Measurements from ENCODE around the gene SFXN3. TPM values are rescaled to one million over a fixed set of nuclear protein-coding genes. Genes with fewer than 3 reads are reported as not detected.

SFXN3 gene
- total and polyA plus RNA-seq, 2 of the 13 experiments (the other 11 are each of a cell fraction or from before 2014, with no cell fraction given) = 16.8 to 71.5 TPM

DNA sequence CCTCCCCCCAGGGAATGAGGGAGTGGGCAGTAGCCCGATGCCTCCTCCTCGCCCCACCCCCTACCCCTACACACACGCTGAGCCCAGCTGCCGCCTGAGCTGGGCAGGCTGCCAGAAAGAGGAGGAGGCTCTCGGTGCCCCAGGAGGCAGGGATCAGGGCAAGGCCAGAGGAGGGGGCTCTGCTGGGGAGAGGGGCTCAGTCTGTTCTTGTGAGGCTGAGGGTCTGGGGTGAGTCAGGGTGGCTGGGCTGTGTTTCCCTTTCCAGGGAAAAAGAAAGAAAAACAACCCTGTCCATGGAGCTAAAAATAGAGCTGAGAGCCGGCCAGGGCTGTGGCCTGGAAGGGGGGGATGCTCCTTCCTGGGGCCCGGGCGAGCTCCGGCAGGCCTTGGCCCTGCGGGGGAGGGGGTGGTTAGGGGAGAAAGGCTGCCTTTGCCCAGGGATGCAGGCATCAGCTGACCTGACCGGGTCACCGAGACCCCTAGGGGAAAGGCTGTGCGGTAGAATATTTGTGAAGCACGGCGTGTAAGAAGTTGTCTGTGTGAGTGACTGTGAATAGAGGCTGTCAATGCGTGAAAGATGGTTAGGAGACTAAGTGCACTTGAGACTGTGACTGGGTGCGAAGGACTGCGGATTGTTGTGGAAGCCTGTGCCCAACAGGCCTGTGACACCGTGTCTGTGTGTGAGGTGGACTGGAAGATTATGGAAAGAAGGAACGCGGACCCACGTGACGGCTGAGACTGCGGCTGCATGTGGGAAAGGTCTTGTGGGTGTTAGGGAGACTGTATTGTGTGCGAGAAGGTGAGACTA is 32.6 kb upstream of the SFXN3 start:
- H3K36me3 ChIP-seq (replicated peaks in 1 of 2; ENCODE audit: control insufficient read depth in 1 of 2, insufficient read depth in 2 of 2, low read length in 2 of 2) = peaks cover 10 to 16% of the 10 kb centered on the region in 2 experiments
- H4K20me1 ChIP-seq (ENCODE audit: insufficient read depth, low read length) = no peaks in the 10 kb centered on the region; the same call in 1 of the 2 replicates
- H3K27me3 ChIP-seq (ENCODE audit: control insufficient read depth in 1 of 2, insufficient read depth in 2 of 2, low read length in 2 of 2) = no peaks in the 10 kb centered on the region; a peak in 1 of 5 replicates
- CTCF ChIA-PET (ENCODE audit: low intra/inter-chr PET ratio, low total read pairs) = interaction anchor here (0.8 to 8.5 kb wide), 3 partner anchors 14 to 29 kb away, joined by 4 to 240 read pairs (median 4); partner anchors contain the start of gene SEMA4G
- no peak for FAIRE-seq
- 1% methylated on average over 24 of the region's 25 CpGs for WGBS (ENCODE audit: low lambda C conversion rate)
- BruUV-seq (replicated peaks) = no TSS peak
- H3K9me3 ChIP-seq (ENCODE audit: low read length) = no peaks in the 10 kb centered on the region
- in situ Hi-C loops (cut with HindIII; ENCODE audit: extremely low pct_ligation_motif_present, low pct_unique_long_range_greater_than_20kb) (no loop called here), intact Hi-C loops (cut with micrococcal nuclease; ENCODE audit: unreplicated experiment) (loop anchor here (1.0 kb wide), 1 partner anchor 14 kb away; no protein-coding TSS in a partner anchor)
- DNase-seq (ENCODE audit: low spot score) = peak; percentile 78
- H2AFZ ChIP-seq (ENCODE audit: low read length) = no peak overlapping the region
- H3K4me3 ChIP-seq (replicated peaks in 1 of 3; ENCODE audit: insufficient read depth in 1 of 3, low read depth in 2 of 3, low read length in 3 of 3) = peak overlapping the region; percentile 71 to 99 (median 91)
- peaks cover 32% of the 10 kb centered on the region for H3K4me1 ChIP-seq (ENCODE audit: insufficient read depth, low read length)
- H3K9ac ChIP-seq (ENCODE audit: insufficient read depth, low read depth, low read length) = peak overlapping the region; percentile 95
- POLR2A ChIA-PET = interaction anchor here (0.5 to 23.0 kb wide), 13 partner anchors 11 to 324 kb away, joined by 3 to 277 read pairs (median 7); partner anchors contain the start of genes KAZALD1, MRPL43, PDZD7 and SEMA4G
- peak overlapping the region; percentile 98 for H3K4me2 ChIP-seq (ENCODE audit: low read depth, low read length)
- H3K27ac ChIP-seq (ENCODE audit: extremely low read length, insufficient read depth, low read length) = peak overlapping the region; percentile 89
- peaks cover 31% of the 10 kb centered on the region for H3K79me2 ChIP-seq (ENCODE audit: insufficient read depth, low read length)
- peak; percentile 37 for ATAC-seq
- TF ChIP-seq, protein P1, sequence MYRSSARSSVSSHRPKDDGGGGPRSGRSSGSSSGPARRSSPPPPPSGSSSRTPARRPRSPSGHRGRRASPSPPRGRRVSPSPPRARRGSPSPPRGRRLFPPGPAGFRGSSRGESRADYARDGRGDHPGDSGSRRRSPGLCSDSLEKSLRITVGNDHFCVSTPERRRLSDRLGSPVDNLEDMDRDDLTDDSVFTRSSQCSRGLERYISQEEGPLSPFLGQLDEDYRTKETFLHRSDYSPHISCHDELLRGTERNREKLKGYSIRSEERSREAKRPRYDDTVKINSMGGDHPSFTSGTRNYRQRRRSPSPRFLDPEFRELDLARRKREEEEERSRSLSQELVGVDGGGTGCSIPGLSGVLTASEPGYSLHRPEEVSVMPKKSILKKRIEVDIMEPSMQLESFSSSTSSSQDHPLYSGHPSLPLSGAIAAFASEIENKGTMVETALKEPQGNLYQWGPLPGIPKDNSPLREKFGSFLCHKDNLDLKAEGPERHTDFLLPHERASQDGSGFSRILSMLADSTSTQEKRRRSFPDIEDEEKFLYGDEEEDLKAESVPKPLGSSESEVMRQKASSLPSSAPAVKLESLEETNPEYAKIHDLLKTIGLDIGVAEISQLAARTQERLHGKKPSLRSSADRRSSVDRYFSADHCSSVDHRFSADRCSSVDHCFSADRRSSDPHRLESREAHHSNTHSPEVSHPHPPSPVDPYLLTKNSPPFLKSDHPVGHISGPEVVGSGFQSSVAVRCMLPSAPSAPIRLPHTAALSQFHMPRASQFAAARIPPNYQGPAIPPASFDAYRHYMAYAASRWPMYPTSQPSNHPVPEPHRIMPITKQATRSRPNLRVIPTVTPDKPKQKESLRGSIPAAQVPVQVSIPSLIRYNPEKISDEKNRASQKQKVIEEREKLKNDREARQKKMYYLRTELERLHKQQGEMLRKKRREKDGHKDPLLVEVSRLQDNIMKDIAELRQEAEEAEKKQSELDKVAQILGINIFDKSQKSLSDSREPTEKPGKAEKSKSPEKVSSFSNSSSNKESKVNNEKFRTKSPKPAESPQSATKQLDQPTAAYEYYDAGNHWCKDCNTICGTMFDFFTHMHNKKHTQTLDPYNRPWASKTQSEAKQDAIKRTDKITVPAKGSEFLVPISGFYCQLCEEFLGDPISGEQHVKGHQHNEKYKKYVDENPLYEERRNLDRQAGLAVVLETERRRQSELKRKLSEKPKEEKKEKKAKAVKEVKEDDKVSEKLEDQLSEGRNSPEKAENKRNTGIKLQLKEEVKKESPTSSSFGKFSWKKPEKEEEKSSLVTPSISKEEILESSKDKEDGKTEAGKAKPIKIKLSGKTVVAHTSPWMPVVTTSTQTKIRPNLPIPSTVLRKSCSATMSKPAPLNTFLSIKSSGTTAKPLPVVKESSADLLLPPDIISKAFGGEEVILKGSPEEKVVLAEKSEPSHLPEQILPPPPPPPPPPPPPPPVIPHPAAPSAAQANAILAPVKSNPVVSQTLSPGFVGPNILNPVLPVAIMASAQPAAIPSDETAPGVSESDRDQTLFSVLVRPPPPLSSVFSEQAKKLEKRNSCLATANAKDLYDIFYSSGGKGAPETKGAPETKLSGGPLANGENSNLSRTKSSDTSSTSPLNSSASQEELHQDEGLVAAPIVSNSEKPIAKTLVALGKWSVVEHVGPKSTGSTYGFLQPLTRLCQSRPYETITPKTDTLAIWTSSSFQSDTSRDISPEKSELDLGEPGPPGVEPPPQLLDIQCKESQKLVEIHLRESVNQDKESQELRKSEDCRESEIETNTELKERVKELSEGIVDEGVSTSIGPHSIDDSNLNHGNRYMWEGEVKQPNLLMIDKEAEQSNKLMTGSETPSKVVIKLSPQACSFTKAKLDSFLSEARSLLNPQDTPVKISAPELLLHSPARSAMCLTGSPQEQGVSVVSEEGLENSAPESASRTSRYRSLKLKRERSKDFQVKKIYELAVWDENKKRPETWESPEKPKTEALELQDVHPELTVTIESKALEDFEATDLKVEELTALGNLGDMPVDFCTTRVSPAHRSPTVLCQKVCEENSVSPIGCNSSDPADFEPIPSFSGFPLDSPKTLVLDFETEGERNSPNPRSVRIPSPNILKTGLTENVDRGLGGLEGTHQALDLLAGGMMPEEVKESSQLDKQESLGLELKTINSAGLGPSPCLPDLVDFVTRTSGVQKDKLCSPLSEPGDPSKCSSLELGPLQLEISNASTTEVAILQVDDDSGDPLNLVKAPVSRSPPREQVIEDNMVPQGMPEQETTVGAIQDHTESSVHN (CRISPR knock-in tag; IDR thresholded peaks at IDR 0.05) = no peak
- no peak for TF ChIP-seq TEAD2 (CRISPR knock-in tag; IDR thresholded peaks at IDR 0.05)
- TF ChIP-seq ZNF180 (CRISPR knock-in tag; IDR thresholded peaks at IDR 0.05; ENCODE audit: borderline replicate concordance, low read depth) = no peak
- no peak for TF ChIP-seq ZNF678 (CRISPR knock-in tag; IDR thresholded peaks at IDR 0.05)
- TF ChIP-seq, protein P2, sequence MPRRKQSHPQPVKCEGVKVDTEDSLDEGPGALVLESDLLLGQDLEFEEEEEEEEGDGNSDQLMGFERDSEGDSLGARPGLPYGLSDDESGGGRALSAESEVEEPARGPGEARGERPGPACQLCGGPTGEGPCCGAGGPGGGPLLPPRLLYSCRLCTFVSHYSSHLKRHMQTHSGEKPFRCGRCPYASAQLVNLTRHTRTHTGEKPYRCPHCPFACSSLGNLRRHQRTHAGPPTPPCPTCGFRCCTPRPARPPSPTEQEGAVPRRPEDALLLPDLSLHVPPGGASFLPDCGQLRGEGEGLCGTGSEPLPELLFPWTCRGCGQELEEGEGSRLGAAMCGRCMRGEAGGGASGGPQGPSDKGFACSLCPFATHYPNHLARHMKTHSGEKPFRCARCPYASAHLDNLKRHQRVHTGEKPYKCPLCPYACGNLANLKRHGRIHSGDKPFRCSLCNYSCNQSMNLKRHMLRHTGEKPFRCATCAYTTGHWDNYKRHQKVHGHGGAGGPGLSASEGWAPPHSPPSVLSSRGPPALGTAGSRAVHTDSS (CRISPR knock-in tag; conservative IDR thresholded peaks at IDR 0.05) = 0 out of 2 replicates have a peak, but pooled peaks have one; percentile 48
- TF ChIP-seq MIER3 (CRISPR knock-in tag; IDR thresholded peaks at IDR 0.05; ENCODE audit: borderline replicate concordance) = peak; percentile 55; the same call in 1 of the 2 replicates
- TF ChIP-seq, protein P3, sequence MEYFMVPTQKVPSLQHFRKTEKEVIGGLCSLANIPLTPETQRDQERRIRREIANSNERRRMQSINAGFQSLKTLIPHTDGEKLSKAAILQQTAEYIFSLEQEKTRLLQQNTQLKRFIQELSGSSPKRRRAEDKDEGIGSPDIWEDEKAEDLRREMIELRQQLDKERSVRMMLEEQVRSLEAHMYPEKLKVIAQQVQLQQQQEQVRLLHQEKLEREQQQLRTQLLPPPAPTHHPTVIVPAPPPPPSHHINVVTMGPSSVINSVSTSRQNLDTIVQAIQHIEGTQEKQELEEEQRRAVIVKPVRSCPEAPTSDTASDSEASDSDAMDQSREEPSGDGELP (IDR thresholded peaks at IDR 0.05; ENCODE audit: borderline replicate concordance, low read depth) = peak; percentile 85
- TF ChIP-seq RAD21 (CRISPR knock-in tag; IDR thresholded peaks at IDR 0.05) = no peak
